Measurements from ENCODE around the gene DPPA2.

DNA sequence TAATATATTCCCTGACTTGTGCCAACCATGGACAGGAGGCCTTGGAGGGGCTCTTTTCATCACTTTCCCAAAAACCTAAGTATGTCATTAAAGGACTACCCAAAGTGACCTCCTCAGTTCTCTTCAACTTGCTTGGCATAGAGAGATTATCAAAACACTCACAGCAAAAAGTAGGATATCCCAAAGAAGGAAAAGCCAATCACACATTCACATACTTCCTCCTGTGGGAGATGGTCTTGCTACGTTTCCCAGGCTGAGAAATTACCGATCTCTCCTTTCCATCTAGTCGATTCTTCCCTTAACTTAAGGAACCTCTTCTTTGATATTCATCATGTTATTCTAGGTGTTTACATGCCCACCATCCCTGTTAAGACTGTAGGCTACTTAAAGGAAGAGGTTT lies 11.9 kb upstream of the DPPA2 start:
- TF ChIP-seq, protein P1, sequence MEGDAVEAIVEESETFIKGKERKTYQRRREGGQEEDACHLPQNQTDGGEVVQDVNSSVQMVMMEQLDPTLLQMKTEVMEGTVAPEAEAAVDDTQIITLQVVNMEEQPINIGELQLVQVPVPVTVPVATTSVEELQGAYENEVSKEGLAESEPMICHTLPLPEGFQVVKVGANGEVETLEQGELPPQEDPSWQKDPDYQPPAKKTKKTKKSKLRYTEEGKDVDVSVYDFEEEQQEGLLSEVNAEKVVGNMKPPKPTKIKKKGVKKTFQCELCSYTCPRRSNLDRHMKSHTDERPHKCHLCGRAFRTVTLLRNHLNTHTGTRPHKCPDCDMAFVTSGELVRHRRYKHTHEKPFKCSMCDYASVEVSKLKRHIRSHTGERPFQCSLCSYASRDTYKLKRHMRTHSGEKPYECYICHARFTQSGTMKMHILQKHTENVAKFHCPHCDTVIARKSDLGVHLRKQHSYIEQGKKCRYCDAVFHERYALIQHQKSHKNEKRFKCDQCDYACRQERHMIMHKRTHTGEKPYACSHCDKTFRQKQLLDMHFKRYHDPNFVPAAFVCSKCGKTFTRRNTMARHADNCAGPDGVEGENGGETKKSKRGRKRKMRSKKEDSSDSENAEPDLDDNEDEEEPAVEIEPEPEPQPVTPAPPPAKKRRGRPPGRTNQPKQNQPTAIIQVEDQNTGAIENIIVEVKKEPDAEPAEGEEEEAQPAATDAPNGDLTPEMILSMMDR (IDR thresholded peaks at IDR 0.05) = no peak
- no peak for TF ChIP-seq EP300 (IDR thresholded peaks at IDR 0.05)
- TF ChIP-seq POLR2A (IDR thresholded peaks at IDR 0.05) = no peak

Measured in gastroesophageal sphincter (tissue), 3 donors.